ENCODE data around the gene COQ8B. TPM values are rescaled to one million over a fixed set of nuclear protein-coding genes. Genes with fewer than 3 reads are reported as not detected.
A peak's percentile ranks its signal among the peaks of the same experiment; 100 is the strongest.

The COQ8B gene
- total RNA-seq, 1 donor from 2014 or later = 49.9 TPM

GRCh38 chr19:40754611-40755247 lies 38.0 kb upstream of the COQ8B start:
- Mint-ChIP-seq H3K4me1 (ENCODE audit: low read depth, unreplicated experiment) (peaks cover 15% of the 10 kb centered on the region), H3K4me3 (ENCODE audit: unreplicated experiment) (peak overlapping the region; percentile 41), H3K36me3 (ENCODE audit: unreplicated experiment) (peaks cover 3% of the 10 kb centered on the region)

GRCh38 chr19:40752257-40752781 lies 35.6 kb upstream of the COQ8B start:
- Mint-ChIP-seq H3K4me1 (ENCODE audit: low read depth, unreplicated experiment) (peaks cover 17% of the 10 kb centered on the region), H3K27ac (ENCODE audit: unreplicated experiment) (peak overlapping the region; percentile 98), H3K27me3 (ENCODE audit: unreplicated experiment) (peaks cover 11% of the 10 kb centered on the region), H3K4me3 (ENCODE audit: unreplicated experiment) (peak overlapping the region; percentile 100), H3K9me3 (ENCODE audit: unreplicated experiment) (peaks cover 11% of the 10 kb centered on the region), H3K36me3 (ENCODE audit: unreplicated experiment) (no peaks in the 10 kb centered on the region)
- no peak for TF ChIP-seq CTCF (IDR thresholded peaks at IDR 0.05; ENCODE audit: partially characterized antibody, unreplicated experiment)
- DNase-seq = no peak

More at GRCh38 chr19:40754611-40755247, 38.0 kb upstream of the COQ8B start:
- H3K27me3 Mint-ChIP-seq (ENCODE audit: unreplicated experiment) = peaks cover 9% of the 10 kb centered on the region
- TF ChIP-seq CTCF (IDR thresholded peaks at IDR 0.05; ENCODE audit: partially characterized antibody, unreplicated experiment) = no peak
- DNase-seq = no peak
- H3K27ac Mint-ChIP-seq (ENCODE audit: unreplicated experiment) = peak overlapping the region; percentile 74
- H3K9me3 Mint-ChIP-seq (ENCODE audit: unreplicated experiment) = peaks cover 12% of the 10 kb centered on the region

GRCh38 chr19:40750874-40751537 lies 34.3 kb upstream of the COQ8B start, which contains the start of gene SNRPA:
Gene SNRPA, plus strand, starts transcription at chr19:40751203. Its CDS starts 206 bp downstream, at chr19:40751409.
- DNase-seq = peak; percentile 95
- Mint-ChIP-seq H3K27me3 (ENCODE audit: unreplicated experiment) (peaks cover 11% of the 10 kb centered on the region), H3K4me3 (ENCODE audit: unreplicated experiment) (peak within 1 kb of the TSS; percentile 100), H3K9me3 (ENCODE audit: unreplicated experiment) (peaks cover 8% of the 10 kb centered on the region), H3K4me1 (ENCODE audit: low read depth, unreplicated experiment) (peaks cover 17% of the 10 kb centered on the region), H3K36me3 (ENCODE audit: unreplicated experiment) (no peaks in the 10 kb centered on the region), H3K27ac (ENCODE audit: unreplicated experiment) (peak within 1 kb of the TSS; percentile 98)
- no peak for TF ChIP-seq CTCF (IDR thresholded peaks at IDR 0.05; ENCODE audit: partially characterized antibody, unreplicated experiment)

GRCh38 chr19:40750058-40750873 lies 33.6 kb upstream of the COQ8B start, which contains the start of gene ACTMAP:
Gene ACTMAP, minus strand, starts transcription at chr19:40750477. Its CDS starts 674 bp downstream, at chr19:40749803.
- Mint-ChIP-seq H3K27me3 (ENCODE audit: unreplicated experiment) (peaks cover 11% of the 10 kb centered on the region), H3K9me3 (ENCODE audit: unreplicated experiment) (peaks cover 8% of the 10 kb centered on the region), H3K36me3 (ENCODE audit: unreplicated experiment) (no peaks in the 10 kb centered on the region), H3K4me1 (ENCODE audit: low read depth, unreplicated experiment) (peaks cover 17% of the 10 kb centered on the region), H3K27ac (ENCODE audit: unreplicated experiment) (peak within 1 kb of the TSS; percentile 98), H3K4me3 (ENCODE audit: unreplicated experiment) (peak within 1 kb of the TSS; percentile 100)
- no peak for TF ChIP-seq CTCF (IDR thresholded peaks at IDR 0.05; ENCODE audit: partially characterized antibody, unreplicated experiment)
- peak; percentile 99 for DNase-seq
